GM23338 (cell line): Measurements from ENCODE around the gene CNNM3.

Source experiments
- NANOG ChIP-seq: IDR thresholded peaks from 2 replicates; pipeline ENCODE4 v1.6.1; 2016; ENCODE audit warnings: antibody characterized with exemption, borderline replicate concordance
- TF ChIP-seq, protein P1 (sequence below), 2 experiments: fragments of 200-600 bp in 1 of 2; sonication (generic) in 1 of 2; conservative IDR thresholded peaks; 2 replicates each; pipeline versions ENCODE4 v1.5.1 to v1.6.1; 2016 to 2017; ENCODE audit warnings: antibody characterized with exemption in 2 of 2, low read depth in 2 of 2, mild to moderate bottlenecking in 2 of 2, moderate library complexity in 1 of 2

DNA sequence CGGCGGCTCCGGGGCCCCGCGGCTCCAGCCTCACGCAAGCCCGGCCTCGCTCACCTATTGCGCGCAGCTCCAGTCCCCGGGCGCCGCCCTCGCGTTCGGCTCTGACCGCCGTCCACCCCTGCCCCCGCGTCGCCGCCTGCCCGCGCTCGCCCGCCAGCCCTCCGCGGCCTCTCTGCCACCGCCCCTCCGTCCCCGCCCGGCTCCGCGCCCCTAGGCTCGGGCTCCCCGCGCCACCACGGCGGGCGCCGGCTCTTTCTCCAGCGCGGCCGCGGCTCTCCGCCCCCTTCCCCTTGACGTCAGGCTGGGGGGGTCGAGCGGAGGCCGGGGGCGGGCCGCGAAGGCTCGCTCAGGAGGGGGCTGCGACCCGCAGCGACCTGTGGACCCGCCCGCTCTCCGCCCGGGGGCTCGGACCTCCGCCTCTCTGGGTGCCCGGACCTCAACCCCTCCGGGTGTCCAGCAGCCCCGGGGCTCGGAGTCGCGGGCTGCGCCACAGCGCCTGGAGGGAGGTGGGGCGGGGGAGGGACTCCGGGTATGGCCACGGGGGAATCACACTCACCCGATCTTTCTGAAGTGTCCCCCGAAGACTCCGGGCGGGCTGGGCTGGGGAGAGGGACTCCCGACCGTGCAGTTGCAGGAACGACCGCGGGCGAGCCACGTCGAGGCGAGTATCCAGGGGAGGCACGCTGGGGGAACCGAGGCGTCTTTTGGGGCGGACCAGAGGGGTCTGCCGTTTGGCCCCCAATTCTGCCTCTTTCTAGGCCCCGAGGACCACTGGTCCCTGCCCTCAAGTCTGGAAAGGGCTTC lies 54.0 kb downstream of the CNNM3 start, which contains the start of gene SEMA4C:
- TF ChIP-seq, protein P1, sequence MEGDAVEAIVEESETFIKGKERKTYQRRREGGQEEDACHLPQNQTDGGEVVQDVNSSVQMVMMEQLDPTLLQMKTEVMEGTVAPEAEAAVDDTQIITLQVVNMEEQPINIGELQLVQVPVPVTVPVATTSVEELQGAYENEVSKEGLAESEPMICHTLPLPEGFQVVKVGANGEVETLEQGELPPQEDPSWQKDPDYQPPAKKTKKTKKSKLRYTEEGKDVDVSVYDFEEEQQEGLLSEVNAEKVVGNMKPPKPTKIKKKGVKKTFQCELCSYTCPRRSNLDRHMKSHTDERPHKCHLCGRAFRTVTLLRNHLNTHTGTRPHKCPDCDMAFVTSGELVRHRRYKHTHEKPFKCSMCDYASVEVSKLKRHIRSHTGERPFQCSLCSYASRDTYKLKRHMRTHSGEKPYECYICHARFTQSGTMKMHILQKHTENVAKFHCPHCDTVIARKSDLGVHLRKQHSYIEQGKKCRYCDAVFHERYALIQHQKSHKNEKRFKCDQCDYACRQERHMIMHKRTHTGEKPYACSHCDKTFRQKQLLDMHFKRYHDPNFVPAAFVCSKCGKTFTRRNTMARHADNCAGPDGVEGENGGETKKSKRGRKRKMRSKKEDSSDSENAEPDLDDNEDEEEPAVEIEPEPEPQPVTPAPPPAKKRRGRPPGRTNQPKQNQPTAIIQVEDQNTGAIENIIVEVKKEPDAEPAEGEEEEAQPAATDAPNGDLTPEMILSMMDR (conservative IDR thresholded peaks at IDR 0.05; ENCODE audit: low read depth in 2 of 2) = no peak
- TF ChIP-seq NANOG = no peak
